HEK293T (cell line): Measurements from ENCODE around the gene IL18BP.

ENCODE experiments used
- BHLHE40 ChIP-seq: fragments of 450-650 bp; IDR thresholded peaks from 2 replicates; pipeline ENCODE4 v1.6.1; 2016; ENCODE audit warnings: mild to moderate bottlenecking, moderate library complexity, borderline replicate concordance
- CTBP1 ChIP-seq: fragments of 450-650 bp; IDR thresholded peaks from 2 replicates; pipeline ENCODE4 v1.6.1; 2016; ENCODE audit warnings: borderline replicate concordance
- ELF4 ChIP-seq: fragments of 450-650 bp; IDR thresholded peaks from 2 replicates; pipeline ENCODE4 v1.6.1; 2017; ENCODE audit warnings: antibody characterized with exemption
- FOXK2 ChIP-seq: fragments of 450-650 bp; IDR thresholded peaks from 2 replicates; pipeline ENCODE4 v1.6.1; 2016; ENCODE audit warnings: mild to moderate bottlenecking

DNA sequence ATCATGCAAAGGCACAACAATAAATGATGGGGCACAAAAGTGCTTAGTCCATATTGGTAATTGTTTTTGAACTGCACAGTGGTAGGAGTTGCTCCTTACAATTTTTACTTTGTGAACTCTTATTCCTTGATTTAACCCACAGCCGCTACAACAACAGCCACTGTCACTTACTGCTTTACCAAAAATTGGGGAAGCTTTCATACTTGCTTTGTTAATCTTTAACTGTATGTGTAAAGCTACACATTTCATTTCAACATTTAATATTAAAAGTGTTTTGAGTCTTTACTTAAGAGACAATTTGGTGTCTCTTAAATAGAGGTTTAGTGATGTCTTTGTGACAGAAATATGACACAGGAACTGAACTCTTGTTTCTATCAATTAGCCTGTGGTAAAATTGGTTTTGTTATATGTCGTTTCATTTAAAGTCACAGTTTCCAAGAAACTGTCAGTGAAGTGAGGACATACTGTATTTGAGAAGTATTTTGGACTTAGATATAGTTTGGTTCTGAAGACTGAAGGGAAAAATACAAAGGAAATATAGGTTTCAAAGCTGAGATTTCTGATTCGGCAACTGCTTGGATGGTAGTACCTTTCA lies 6.5 kb upstream of the IL18BP start:
- no peak for TF ChIP-seq ELF4
- TF ChIP-seq BHLHE40 = no peak
- TF ChIP-seq CTBP1 = no peak
- no peak for TF ChIP-seq FOXK2
